Loucy (cell line): ENCODE data around the gene FREM1.

ENCODE experiments used
- CTCF ChIP-seq: fragments of 200-600 bp; sonication (generic); conservative IDR thresholded peaks from 2 replicates; pipeline ENCODE4 v1.5.1; 2014; ENCODE audit warnings: mild to moderate bottlenecking, antibody characterized with exemption, low read length
- EZH2phosphoT487 ChIP-seq: fragments of 200-600 bp; IDR thresholded peaks from 2 replicates; pipeline ENCODE4 v1.6.1; 2018; ENCODE audit warnings: antibody characterized with exemption, mild to moderate bottlenecking, moderate library complexity, borderline replicate concordance

DNA sequence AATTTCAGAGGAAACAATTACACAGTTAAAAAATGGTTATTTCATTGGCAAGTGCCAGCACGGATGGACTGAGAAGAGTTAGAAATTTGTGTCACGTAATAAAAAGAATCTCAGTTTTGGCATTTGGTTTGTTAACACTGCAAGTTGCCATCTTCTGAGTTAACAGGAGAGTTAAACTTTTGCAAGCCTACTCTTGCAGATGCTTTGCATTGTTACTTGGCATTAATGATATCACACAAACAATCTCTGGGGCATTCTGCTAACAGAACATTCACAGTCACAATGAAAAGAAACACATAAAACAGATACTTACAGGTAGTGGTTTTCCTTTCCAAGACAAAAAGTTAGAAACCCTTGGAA lies 647 bp downstream of the FREM1 start:
- TF ChIP-seq CTCF: no peak
- TF ChIP-seq EZH2phosphoT487: no peak
